RWPE2 (cell line): Measurements from ENCODE around the gene TXNIP.

Experiments used
- ATAC-seq: fragments of 200-7000 bp; cut with Tn5 transposase; 3 replicates; pipeline ENCODE4 v1.9.1; 2021; ENCODE audit warnings: low read depth
- DNase-seq: peaks from one replicate; pipeline ENCODE4 v3.0.0-alpha.2; 2020; ENCODE audit warnings: low spot score
- H3K27ac ChIP-seq: fragments of 450-650 bp; 2 replicates; pipeline ENCODE4 v1.5.1; 2017; ENCODE audit warnings: mild to moderate bottlenecking; ENCODE audit not compliant: poor library complexity, severe bottlenecking
- H3K27me3 ChIP-seq: fragments of 250-450 bp; sonication (Bioruptor Pico); 2 replicates; pipeline ENCODE4 v1.5.1; 2021; ENCODE audit warnings: mild to moderate bottlenecking, moderate library complexity; ENCODE audit not compliant: insufficient read depth, poor library complexity, severe bottlenecking
- H3K36me3 ChIP-seq: fragments of 250-450 bp; sonication (Bioruptor Pico); 2 replicates; pipeline ENCODE4 v1.5.1; 2020; ENCODE audit warnings: low read depth, mild to moderate bottlenecking, moderate library complexity
- H3K4me1 ChIP-seq: fragments of 250-450 bp; sonication (Bioruptor Pico); 2 replicates; pipeline ENCODE4 v1.5.1; 2021; ENCODE audit warnings: mild to moderate bottlenecking, moderate library complexity; ENCODE audit not compliant: insufficient read depth, poor library complexity, severe bottlenecking
- H3K4me3 ChIP-seq: fragments of 250-450 bp; sonication (Bioruptor Pico); 2 replicates; pipeline ENCODE4 v1.5.1; 2021; ENCODE audit warnings: mild to moderate bottlenecking, moderate library complexity; ENCODE audit not compliant: severe bottlenecking
- H3K9me3 ChIP-seq: fragments of 250-450 bp; sonication (Bioruptor Pico); 2 replicates; pipeline ENCODE4 v1.5.1; 2021; ENCODE audit warnings: mild to moderate bottlenecking, moderate library complexity; ENCODE audit not compliant: severe bottlenecking
- TF ChIP-seq, protein P1 (sequence below): fragments of 450-650 bp; IDR thresholded peaks from one replicate; pipeline ENCODE4 v1.5.1; 2017; ENCODE audit warnings: mild to moderate bottlenecking, moderate library complexity; ENCODE audit not compliant: poor library complexity, severe bottlenecking

The TXNIP gene

DNA sequence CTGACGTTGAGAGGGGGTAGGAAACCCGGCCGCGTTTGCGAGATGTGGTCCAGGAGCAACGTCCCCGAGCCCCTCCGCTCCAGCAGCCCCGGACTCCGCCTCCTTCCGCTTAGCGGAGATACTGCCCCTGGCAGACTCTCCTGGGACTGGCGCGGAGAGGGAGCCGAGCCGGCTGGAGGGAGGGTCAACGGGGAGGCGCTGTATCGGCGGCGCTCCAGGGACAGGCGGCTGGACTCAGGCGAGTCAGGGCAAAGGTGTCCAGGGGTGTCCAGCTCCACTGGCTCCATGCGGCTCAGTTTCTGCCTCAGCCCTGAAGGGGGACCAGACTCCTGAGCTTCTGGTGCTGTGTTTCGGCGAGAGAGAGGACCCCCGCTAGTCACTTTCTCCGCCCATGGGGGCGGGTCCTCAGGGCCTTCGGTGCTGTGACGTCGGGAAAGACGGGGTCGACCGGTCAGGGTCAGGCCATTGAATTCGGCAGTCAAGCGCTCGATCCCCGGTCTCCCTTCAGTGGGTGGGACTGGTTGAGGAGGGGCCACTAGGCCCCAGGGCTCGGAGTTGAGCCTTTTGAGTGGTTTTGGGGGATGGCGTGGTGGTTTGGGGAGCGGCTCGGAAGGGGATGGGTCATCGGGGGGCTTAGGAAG is 35.8 kb downstream of the TXNIP start:
- Histone ChIP-seq H3K4me3 (no peak overlapping the region), H3K9me3 (no peaks in the 10 kb centered on the region), H3K4me1 (peaks cover 21% of the 10 kb centered on the region), H3K27me3 (no peaks in the 10 kb centered on the region), H3K27ac (no peak overlapping the region), H3K36me3 (no peaks in the 10 kb centered on the region)
- ATAC-seq (no peak), DNase-seq (no peak)
- TF ChIP-seq, protein P1, sequence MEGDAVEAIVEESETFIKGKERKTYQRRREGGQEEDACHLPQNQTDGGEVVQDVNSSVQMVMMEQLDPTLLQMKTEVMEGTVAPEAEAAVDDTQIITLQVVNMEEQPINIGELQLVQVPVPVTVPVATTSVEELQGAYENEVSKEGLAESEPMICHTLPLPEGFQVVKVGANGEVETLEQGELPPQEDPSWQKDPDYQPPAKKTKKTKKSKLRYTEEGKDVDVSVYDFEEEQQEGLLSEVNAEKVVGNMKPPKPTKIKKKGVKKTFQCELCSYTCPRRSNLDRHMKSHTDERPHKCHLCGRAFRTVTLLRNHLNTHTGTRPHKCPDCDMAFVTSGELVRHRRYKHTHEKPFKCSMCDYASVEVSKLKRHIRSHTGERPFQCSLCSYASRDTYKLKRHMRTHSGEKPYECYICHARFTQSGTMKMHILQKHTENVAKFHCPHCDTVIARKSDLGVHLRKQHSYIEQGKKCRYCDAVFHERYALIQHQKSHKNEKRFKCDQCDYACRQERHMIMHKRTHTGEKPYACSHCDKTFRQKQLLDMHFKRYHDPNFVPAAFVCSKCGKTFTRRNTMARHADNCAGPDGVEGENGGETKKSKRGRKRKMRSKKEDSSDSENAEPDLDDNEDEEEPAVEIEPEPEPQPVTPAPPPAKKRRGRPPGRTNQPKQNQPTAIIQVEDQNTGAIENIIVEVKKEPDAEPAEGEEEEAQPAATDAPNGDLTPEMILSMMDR, result no peak

DNA sequence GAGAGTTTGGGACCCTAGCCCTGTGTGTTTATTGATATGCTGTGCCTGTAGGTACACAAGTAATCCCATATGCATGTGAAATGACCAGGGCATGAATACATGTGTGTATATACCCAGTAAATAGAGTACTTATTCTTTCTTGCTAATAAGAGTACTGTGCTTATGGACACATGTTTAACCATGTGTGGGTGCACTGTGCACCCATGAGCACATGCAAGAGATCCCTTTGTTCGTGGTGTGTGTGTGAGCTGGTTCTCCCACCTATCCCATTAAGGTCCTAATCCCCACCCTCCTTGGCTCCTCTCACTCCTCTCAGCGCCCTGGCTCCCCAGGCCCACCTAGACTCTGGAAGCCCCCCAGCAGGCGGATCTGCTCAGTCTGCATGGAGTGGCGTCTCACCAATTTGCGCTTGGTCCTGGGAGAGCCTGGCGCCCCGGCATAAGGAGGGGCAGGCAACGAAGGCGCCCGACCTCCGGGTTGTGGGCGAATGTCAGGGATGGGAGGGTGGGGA is 36.4 kb downstream of the TXNIP start:
- no peak overlapping the region for H3K27ac ChIP-seq
- peaks cover 21% of the 10 kb centered on the region for H3K4me1 ChIP-seq
- no peak overlapping the region for H3K4me3 ChIP-seq
- TF ChIP-seq, protein P1, result no peak
- no peaks in the 10 kb centered on the region for H3K27me3 ChIP-seq
- DNase-seq, result no peak
- no peak for ATAC-seq
- H3K36me3 ChIP-seq, result no peaks in the 10 kb centered on the region
- no peaks in the 10 kb centered on the region for H3K9me3 ChIP-seq

DNA sequence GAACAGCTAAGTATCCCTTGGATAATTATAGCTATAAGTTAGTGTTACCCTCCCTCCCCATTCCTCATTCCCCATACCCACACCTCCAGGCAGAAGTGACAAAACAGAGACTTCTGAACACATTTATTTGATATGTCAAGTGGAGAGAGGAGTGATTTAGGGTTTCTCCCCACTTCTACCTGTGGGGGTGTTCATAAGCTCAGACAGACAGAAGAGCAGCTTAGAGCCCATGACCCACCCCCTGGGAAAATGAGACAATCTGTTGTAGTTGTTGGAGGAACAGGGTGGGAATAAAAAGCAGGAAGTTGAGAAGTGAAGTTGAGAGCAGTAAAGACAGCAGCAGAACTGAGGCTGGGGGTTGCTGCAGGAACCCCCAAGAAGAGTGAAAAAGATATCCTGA is 37.0 kb downstream of the TXNIP start:
- no peaks in the 10 kb centered on the region for H3K36me3 ChIP-seq
- H3K27ac ChIP-seq, result no peak overlapping the region
- no peaks in the 10 kb centered on the region for H3K9me3 ChIP-seq
- DNase-seq, result no peak
- TF ChIP-seq, protein P1, result no peak
- H3K27me3 ChIP-seq, result no peaks in the 10 kb centered on the region
- peaks cover 21% of the 10 kb centered on the region for H3K4me1 ChIP-seq
- ATAC-seq, result no peak
- H3K4me3 ChIP-seq, result no peak overlapping the region

DNA sequence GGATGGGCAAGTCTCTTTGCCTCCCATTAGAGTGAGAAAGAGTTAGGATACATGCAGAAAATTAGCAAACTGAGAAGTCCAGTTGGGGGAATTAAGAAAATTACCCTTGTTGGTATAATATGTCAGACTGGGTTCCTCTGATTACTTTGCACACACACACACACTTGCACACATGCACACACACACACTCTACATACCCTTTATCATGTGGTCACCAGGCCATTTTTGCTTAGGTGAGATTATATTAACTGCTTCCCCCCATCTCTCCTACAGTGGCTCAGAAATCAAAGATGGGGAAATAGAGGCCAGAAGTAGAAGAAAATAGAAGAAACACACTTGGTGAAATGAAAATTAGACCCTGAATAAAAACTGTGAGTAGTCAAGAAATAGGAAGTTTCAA is 37.6 kb downstream of the TXNIP start:
- no peak for ATAC-seq
- TF ChIP-seq, protein P1, result no peak
- H3K4me1 ChIP-seq, result peaks cover 17% of the 10 kb centered on the region
- H3K4me3 ChIP-seq, result no peak overlapping the region
- H3K9me3 ChIP-seq, result no peaks in the 10 kb centered on the region
- no peaks in the 10 kb centered on the region for H3K27me3 ChIP-seq
- no peaks in the 10 kb centered on the region for H3K36me3 ChIP-seq
- DNase-seq, result no peak
- H3K27ac ChIP-seq, result no peak overlapping the region

DNA sequence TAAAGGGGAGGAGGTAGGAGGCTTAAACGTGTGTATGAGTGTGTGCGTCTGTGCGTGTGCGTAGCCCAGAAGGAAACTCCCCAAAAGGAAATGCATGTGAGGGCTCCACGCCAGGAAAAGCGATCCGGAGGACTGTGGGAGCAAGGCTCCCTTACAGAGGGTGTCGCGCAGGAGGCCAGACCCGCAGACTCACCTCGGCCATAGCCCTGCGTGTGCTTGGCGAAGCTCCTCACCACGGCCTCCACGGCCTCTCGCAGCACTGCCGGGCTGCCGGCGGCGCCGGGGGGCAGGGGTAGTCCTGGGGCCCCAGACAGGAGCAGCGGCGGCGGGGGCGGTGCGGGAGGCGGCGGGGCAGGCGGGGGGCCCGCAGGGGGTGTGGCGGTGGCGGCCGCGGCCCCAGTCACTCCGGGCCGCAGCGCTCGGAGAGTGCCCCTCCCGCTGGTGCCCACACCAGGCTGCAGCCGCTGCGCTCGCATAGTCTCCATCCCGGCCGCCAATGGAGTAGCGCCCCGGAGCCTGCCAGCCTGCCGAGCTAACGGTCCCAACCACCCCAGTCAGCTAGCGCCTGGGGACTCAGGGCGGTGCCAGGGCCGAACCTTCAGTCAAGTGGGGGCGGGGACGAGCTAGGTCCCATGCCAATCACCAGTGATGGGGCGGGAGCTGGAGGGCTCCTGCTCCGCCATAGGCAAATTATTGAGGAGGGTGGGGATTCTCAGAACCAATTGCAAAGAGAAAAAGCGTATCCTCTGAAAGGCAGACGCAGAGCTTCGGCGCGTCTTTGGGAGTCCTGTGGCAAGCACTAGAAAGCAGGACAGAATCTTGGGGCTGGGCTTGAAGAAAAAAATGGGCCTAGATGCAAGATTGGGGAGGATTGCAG is 38.7 kb downstream of the TXNIP start, which contains the start of gene LIX1L:
TSS of gene LIX1L (minus strand) at position 575 of the 877 bp plus-strand sequence. CDS start at position 485, 90 bp downstream.
- Histone ChIP-seq H3K9me3 (no peaks in the 10 kb centered on the region), H3K4me1 (peaks cover 7% of the 10 kb centered on the region), H3K36me3 (no peaks in the 10 kb centered on the region), H3K27ac (peak within 1 kb of the TSS; percentile 65), H3K4me3 (peak within 1 kb of the TSS; percentile 47), H3K27me3 (no peaks in the 10 kb centered on the region)
- TF ChIP-seq, protein P1, result no peak
- DNase-seq (peak; percentile 95), ATAC-seq (peak; percentile 89)
